Keratinocyte (primary cell): ENCODE results near the gene INPP4B. TPM values are rescaled to one million over a fixed set of nuclear protein-coding genes. Genes with fewer than 3 reads are reported as not detected.

Experiments used
- DNase-seq: peaks from one replicate; pipeline ENCODE4 v3.0.0-alpha.2; 2011; ENCODE audit warnings: low read depth, missing footprints, low spot score
- FAIRE-seq: peaks from 2 replicates; lab custom pipeline; 2011; peaks lifted over from hg19 to GRCh38; lab: Jason Lieb, UNC
- H2AFZ ChIP-seq: 2 replicates; pipeline ENCODE4 v1.6.0; 2012; ENCODE audit warnings: low read length, control low read depth, inconsistent platforms; ENCODE audit not compliant: control insufficient read depth
- H3K27ac ChIP-seq: 2 replicates; pipeline ENCODE4 v1.5.1; 2011; ENCODE audit warnings: low read length; ENCODE audit not compliant: control insufficient read depth, insufficient read depth
- H3K27me3 ChIP-seq: 3 replicates; pipeline ENCODE4 v1.6.0; 2011; ENCODE audit warnings: low read length; ENCODE audit not compliant: control insufficient read depth, insufficient read depth; ENCODE audit errors: extremely low read depth
- H3K36me3 ChIP-seq, 2 experiments: 2 replicates in 1 of 2; 3 replicates in 1 of 2; pipeline ENCODE4 v1.5.1; 2011; ENCODE audit warnings: low read length in 2 of 2, mild to moderate bottlenecking in 1 of 2; ENCODE audit not compliant: control insufficient read depth in 2 of 2, insufficient read depth in 2 of 2; ENCODE audit errors: extremely low read depth in 1 of 2
- H3K4me1 ChIP-seq: 3 replicates; pipeline ENCODE4 v1.5.1; 2011; ENCODE audit warnings: low read length; ENCODE audit not compliant: control insufficient read depth, insufficient read depth; ENCODE audit errors: extremely low read depth
- H3K4me2 ChIP-seq: 3 replicates; pipeline ENCODE4 v1.6.0; 2011; ENCODE audit warnings: low read depth, low read length; ENCODE audit not compliant: control insufficient read depth, insufficient read depth; ENCODE audit errors: extremely low read depth
- H3K4me3 ChIP-seq, 3 experiments: fragments of 200-600 bp in 1 of 3; sonication (generic) in 1 of 3; 2 replicates in 2 of 3; 3 replicates in 1 of 3; pipeline ENCODE4 v1.5.1; 2011 to 2016; ENCODE audit warnings: low read length in 3 of 3, mild to moderate bottlenecking in 3 of 3, control low read depth in 2 of 3, inconsistent platforms in 1 of 3, low read depth in 1 of 3, mixed read lengths in 1 of 3, mixed run types in 1 of 3, moderate library complexity in 1 of 3; ENCODE audit not compliant: control insufficient read depth in 2 of 3, insufficient read depth in 2 of 3; ENCODE audit errors: extremely low read depth in 1 of 3
- H3K79me2 ChIP-seq: 2 replicates; pipeline ENCODE4 v1.6.0; 2012; ENCODE audit warnings: low read length; ENCODE audit not compliant: control insufficient read depth, insufficient read depth
- H3K9ac ChIP-seq: 3 replicates; pipeline ENCODE4 v1.6.0; 2011; ENCODE audit warnings: low read length; ENCODE audit not compliant: control insufficient read depth, insufficient read depth; ENCODE audit errors: extremely low read depth
- H3K9me1 ChIP-seq: 3 replicates; pipeline ENCODE4 v1.6.0; 2011; ENCODE audit warnings: low read length; ENCODE audit not compliant: control insufficient read depth, insufficient read depth; ENCODE audit errors: extremely low read depth
- H3K9me3 ChIP-seq: 2 replicates; pipeline ENCODE4 v1.5.1; 2012; ENCODE audit warnings: low read depth, low read length; ENCODE audit not compliant: control insufficient read depth
- H4K20me1 ChIP-seq: 3 replicates; pipeline ENCODE4 v1.6.0; 2011; ENCODE audit warnings: low read length; ENCODE audit not compliant: control insufficient read depth, insufficient read depth; ENCODE audit errors: extremely low read depth
- CTCF ChIP-seq, 3 experiments: IDR thresholded peaks in 1 of 3; conservative IDR thresholded peaks in 1 of 3; optimal IDR thresholded peaks in 1 of 3; 2 replicates in 2 of 3; 3 replicates in 1 of 3; pipeline versions ENCODE3 to v1.5.1; 2011; ENCODE audit warnings: low read length in 3 of 3, mild to moderate bottlenecking in 3 of 3, moderate library complexity in 2 of 3, control low read depth in 1 of 3, inconsistent platforms in 1 of 3; ENCODE audit not compliant: insufficient read depth in 2 of 3; ENCODE audit errors: extremely low read depth in 1 of 3
- EZH2 ChIP-seq: IDR thresholded peaks from one replicate; pipeline ENCODE4 v1.6.1; 2012; ENCODE audit warnings: inconsistent platforms, mild to moderate bottlenecking, low read length, moderate library complexity
- dilution Hi-C: fragments of 300-500 bp; cut with MboI; formaldehyde crosslinking; loops from one replicate; pipeline ENCODE4 v1.7.0; 2020; ENCODE audit warnings: low sequenced_read_pairs; ENCODE audit not compliant: extremely low pct_ligation_motif_present
- polyA plus RNA-seq, 5 experiments: library from polyadenylated mRNA; depleted of rRNA in 3 of 5; stranded (reverse) in 3 of 5; stranded (forward) in 1 of 5; unstranded in 1 of 5; fragments of >200 nt; gene quantifications; 1 replicate in 1 of 5; 2 replicates in 3 of 5; 3 replicates in 1 of 5; pipeline versions ENCODE4 v1.2.1 to v1.2.3, GENCODE V29; 2011 to 2012; ENCODE audit warnings: missing spikeins in 2 of 5, low read depth in 1 of 5, low replicate concordance in 1 of 5

INPP4B gene
- polyA plus RNA-seq, 1 donor (not counting 4 experiments of a cell fraction or from before 2014, with no cell fraction given): 50.2 TPM

- no peak for TF ChIP-seq CTCF (optimal IDR thresholded peaks at IDR 0.05 in 1 of 3, IDR thresholded peaks at IDR 0.05 in 1 of 3, conservative IDR thresholded peaks at IDR 0.05 in 1 of 3; ENCODE audit: extremely low read depth in 1 of 3, insufficient read depth in 2 of 3, low read length in 3 of 3)
- TF ChIP-seq EZH2: no peak
- FAIRE-seq (no peak), DNase-seq (no peak)
These were observed 802.6 kb downstream of the INPP4B start for GRCh38 chr4:142043509-142043908.

GRCh38 chr4:142041788-142042187, 804.3 kb downstream of the INPP4B start:
- Histone ChIP-seq H3K9me1 (no peaks in the 10 kb centered on the region), H3K27ac (no peak overlapping the region), H3K79me2 (no peaks in the 10 kb centered on the region), H3K4me2 (no peak overlapping the region), H3K4me3 (no peak overlapping the region), H2AFZ (no peak overlapping the region), H3K36me3 (peaks cover 0 to 2% of the 10 kb centered on the region in 2 experiments), H3K27me3 (no peaks in the 10 kb centered on the region), H3K9ac (no peak overlapping the region), H4K20me1 (no peaks in the 10 kb centered on the region), H3K4me1 (peaks cover 8% of the 10 kb centered on the region), H3K9me3 (no peaks in the 10 kb centered on the region)
- dilution Hi-C loops: no loop called here
- no peak for DNase-seq
- TF ChIP-seq CTCF (optimal IDR thresholded peaks at IDR 0.05 in 1 of 3, IDR thresholded peaks at IDR 0.05 in 1 of 3, conservative IDR thresholded peaks at IDR 0.05 in 1 of 3; ENCODE audit: extremely low read depth in 1 of 3, insufficient read depth in 2 of 3, low read length in 3 of 3): no peak
- TF ChIP-seq EZH2: no peak
- peak; percentile 13 for FAIRE-seq

More at GRCh38 chr4:142043509-142043908, 802.6 kb downstream of the INPP4B start:
- H3K9ac ChIP-seq: no peak overlapping the region
- H2AFZ ChIP-seq: no peak overlapping the region
- H3K9me1 ChIP-seq: no peaks in the 10 kb centered on the region
- H3K27ac ChIP-seq: no peak overlapping the region
- H4K20me1 ChIP-seq: no peaks in the 10 kb centered on the region
- no peaks in the 10 kb centered on the region for H3K27me3 ChIP-seq
- no peak overlapping the region for H3K4me2 ChIP-seq
- no peak overlapping the region for H3K4me3 ChIP-seq
- H3K4me1 ChIP-seq: no peaks in the 10 kb centered on the region
- H3K9me3 ChIP-seq: no peaks in the 10 kb centered on the region
- H3K79me2 ChIP-seq: no peaks in the 10 kb centered on the region
- dilution Hi-C loops: no loop called here
- peaks cover 0 to 4% of the 10 kb centered on the region in 2 experiments for H3K36me3 ChIP-seq
